ENCODE data around the gene TIPIN. TPM values are rescaled to one million over a fixed set of nuclear protein-coding genes. Genes with fewer than 3 reads are reported as not detected.
A peak's percentile ranks its signal among the peaks of the same experiment; 100 is the strongest.

The TIPIN gene
- total RNA-seq, 4 donors from 2014 or later, result 2.3 to 5.8 (median 5.2) TPM

- no peak for TF ChIP-seq CTCF (IDR thresholded peaks at IDR 0.05)
- DNase-seq (ENCODE audit: low spot score) (no peak), ATAC-seq (ENCODE audit: low FRiP score) (no peak)
Measured at GRCh38 chr15:66290007-66290406, 66.5 kb downstream of the TIPIN start.

- ATAC-seq (ENCODE audit: low FRiP score) (no peak), DNase-seq (ENCODE audit: low spot score) (no peak)
- no peak for TF ChIP-seq CTCF (IDR thresholded peaks at IDR 0.05)
Measured at GRCh38 chr15:66288551-66289185, 67.8 kb downstream of the TIPIN start.

DNA sequence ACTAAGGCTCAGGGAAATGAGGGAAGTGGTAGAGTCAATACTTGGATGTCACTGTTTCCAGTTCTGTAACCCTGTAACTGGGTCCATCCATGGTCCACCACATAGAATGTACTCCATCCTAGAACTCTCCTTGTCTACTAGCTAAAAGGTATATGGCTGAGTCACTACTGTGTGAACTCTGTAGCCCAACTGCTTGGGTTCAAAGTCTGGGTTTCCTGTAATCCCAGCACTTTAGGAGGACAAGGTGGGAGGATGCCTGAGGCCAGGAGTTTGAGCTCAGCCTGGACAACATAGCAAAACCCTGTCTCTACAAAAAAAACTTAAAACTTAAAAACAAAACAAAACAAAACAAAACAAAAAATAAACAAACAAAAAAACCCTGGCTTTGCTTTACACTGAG, 68.4 kb downstream of the TIPIN start:
- ATAC-seq (ENCODE audit: low FRiP score), result no peak
- no peak for TF ChIP-seq CTCF (IDR thresholded peaks at IDR 0.05)

GRCh38 chr15:66287461-66288057, 68.9 kb downstream of the TIPIN start:
- DNase-seq (ENCODE audit: low spot score) (no peak), ATAC-seq (ENCODE audit: low FRiP score) (no peak)
- no peak for TF ChIP-seq CTCF (IDR thresholded peaks at IDR 0.05)

More for the DNA sequence above, 68.4 kb downstream of the TIPIN start:
- no peak for DNase-seq (ENCODE audit: low spot score)

Small RNA genes lying within 50 kb of the gene (small RNA-seq; reads per million reads assigned to genes)
- not detected for gene RF00019
- gene SCARNA14, result 5.0 reads per million, percentile 77 among the genes with 10 or more reads in this experiment

Other genes starting within 250 kb of the TIPIN start
- gene MEGF11, start 102.9 kb downstream of the TIPIN start, total RNA-seq, result under 1 TPM in 1 of 4 donors, not detected in 3; 0.47 TPM
- 10 to 100 TPM; 24.4 to 60.8 (median 42.1) TPM for gene DIS3L, start 63.1 kb downstream of the TIPIN start, total RNA-seq
- 10 to 100 TPM; 49.3 to 63.2 (median 59.6) TPM for gene MAP2K1, start 30.2 kb upstream of the TIPIN start, total RNA-seq
- gene SNAPC5, start 141.1 kb upstream of the TIPIN start, total RNA-seq, result 10 to 100 TPM; 22.0 to 35.8 (median 26.4) TPM
- gene RPL4, start 148.2 kb upstream of the TIPIN start, total RNA-seq, result 1,000 to 10,000 TPM; 2,591 to 3,358 (median 3,050) TPM
- gene ZWILCH, start 148.6 kb upstream of the TIPIN start, total RNA-seq, result 1 to 10 TPM; 2.5 to 4.8 (median 3.8) TPM
- gene LCTL, start 209.3 kb upstream of the TIPIN start, total RNA-seq, result not detected

All from omental fat pad (tissue), 4 donors.